ENCODE results near the gene NRXN2. TPM values are rescaled to one million over a fixed set of nuclear protein-coding genes. Genes with fewer than 3 reads are reported as not detected.
A peak's percentile ranks its signal among the peaks of the same experiment; 100 is the strongest.

The NRXN2 gene
- polyA plus RNA-seq, 3 donors: 0.07 TPM; not detected in 2

- Histone ChIP-seq H3K9me3 (replicated peaks in 1 of 2; ENCODE audit: control insufficient read depth in 1 of 2, insufficient read depth in 1 of 2, low read length in 2 of 2) (no peaks in the 10 kb centered on the region), H3K4me3 (replicated peaks in 1 of 3; ENCODE audit: low read depth in 2 of 3, low read length in 3 of 3) (no peak overlapping the region), H3K4me2 (replicated peaks; ENCODE audit: extremely low read depth, low read length, poor library complexity, severe bottlenecking) (no peak overlapping the region), H3K79me2 (ENCODE audit: insufficient read depth, low read length) (no peaks in the 10 kb centered on the region), H4K20me1 (ENCODE audit: insufficient read depth, low read length) (peaks cover 19% of the 10 kb centered on the region), H2AFZ (ENCODE audit: insufficient read depth, low read depth, low read length, poor library complexity, severe bottlenecking) (no peak overlapping the region), H3K27ac (ENCODE audit: low read depth in 1 of 2, low read length in 2 of 2) (no peak overlapping the region), H3K4me1 (ENCODE audit: control insufficient read depth in 1 of 2, insufficient read depth in 2 of 2, low read length in 2 of 2) (peaks cover 15 to 27% of the 10 kb centered on the region in 2 donors), H3K27me3 (ENCODE audit: control insufficient read depth in 2 of 2, insufficient read depth in 2 of 2, low read length in 2 of 2) (peaks cover 5 to 44% of the 10 kb centered on the region in 2 donors), H3K36me3 (replicated peaks in 1 of 2; ENCODE audit: control insufficient read depth in 1 of 2, insufficient read depth in 2 of 2, low read length in 2 of 2) (no peaks in the 10 kb centered on the region), H3K9ac (ENCODE audit: insufficient read depth, low read length, poor library complexity, severe bottlenecking) (no peak overlapping the region)
- DNase-seq: no peak
- Mint-ChIP-seq H3K4me3 (peak overlapping the region in 1 of 2 donors; percentile 46), H3K27me3 (ENCODE audit: low read depth in 3 of 3) (peaks cover 40 to 56% (median 41%) of the 10 kb centered on the region in 3 donors), H3K4me1 (peaks cover 20% of the 10 kb centered on the region), H3K9me3 (peaks cover 0 to 2% (median 0%) of the 10 kb centered on the region in 7 donors), H3K27ac (no peak overlapping the region), H3K36me3 (no peaks in the 10 kb centered on the region)
- intact Hi-C loops (cut with micrococcal nuclease): loop anchor here (5.0 kb wide), 2 partner anchors 68 to 233 kb away; no protein-coding TSS in a partner anchor
- WGBS (ENCODE audit: insufficient coverage): 89% methylated on average over 7 of the region's 12 CpGs
- TF ChIP-seq CTCF (IDR thresholded peaks at IDR 0.05): no peak
Observed at GRCh38 chr11:64720640-64721358, 2.2 kb downstream of the NRXN2 start.

- no peak for DNase-seq
- Mint-ChIP-seq H3K27ac (peak overlapping the region in 1 of 7 donors; percentile 35), H3K9me3 (peaks cover 0 to 2% (median 0%) of the 10 kb centered on the region in 7 donors), H3K4me1 (peaks cover 14% of the 10 kb centered on the region), H3K4me3 (no peak overlapping the region), H3K27me3 (ENCODE audit: low read depth in 3 of 3) (peaks cover 44 to 63% (median 47%) of the 10 kb centered on the region in 3 donors), H3K36me3 (no peaks in the 10 kb centered on the region)
- Histone ChIP-seq H3K4me3 (replicated peaks in 1 of 3; ENCODE audit: low read depth in 2 of 3, low read length in 3 of 3) (no peak overlapping the region), H3K4me2 (replicated peaks; ENCODE audit: extremely low read depth, low read length, poor library complexity, severe bottlenecking) (no peak overlapping the region), H3K27me3 (ENCODE audit: control insufficient read depth in 2 of 2, insufficient read depth in 2 of 2, low read length in 2 of 2) (peaks cover 8 to 50% of the 10 kb centered on the region in 2 donors), H3K36me3 (replicated peaks in 1 of 2; ENCODE audit: control insufficient read depth in 1 of 2, insufficient read depth in 2 of 2, low read length in 2 of 2) (no peaks in the 10 kb centered on the region), H3K4me1 (ENCODE audit: control insufficient read depth in 1 of 2, insufficient read depth in 2 of 2, low read length in 2 of 2) (peaks cover 12 to 21% of the 10 kb centered on the region in 2 donors), H3K9me3 (replicated peaks in 1 of 2; ENCODE audit: control insufficient read depth in 1 of 2, insufficient read depth in 1 of 2, low read length in 2 of 2) (no peaks in the 10 kb centered on the region), H2AFZ (ENCODE audit: insufficient read depth, low read depth, low read length, poor library complexity, severe bottlenecking) (no peak overlapping the region), H3K9ac (ENCODE audit: insufficient read depth, low read length, poor library complexity, severe bottlenecking) (no peak overlapping the region), H3K79me2 (ENCODE audit: insufficient read depth, low read length) (no peaks in the 10 kb centered on the region), H4K20me1 (ENCODE audit: insufficient read depth, low read length) (peaks cover 15% of the 10 kb centered on the region), H3K27ac (ENCODE audit: low read depth in 1 of 2, low read length in 2 of 2) (no peak overlapping the region)
- intact Hi-C loops (cut with micrococcal nuclease): loop anchor here (5.0 kb wide), 2 partner anchors 68 to 233 kb away; no protein-coding TSS in a partner anchor
- 86% methylated on average over 4 of the region's 9 CpGs for WGBS (ENCODE audit: insufficient coverage)
- TF ChIP-seq CTCF (IDR thresholded peaks at IDR 0.05): no peak
Observed at GRCh38 chr11:64720167-64720566, 2.8 kb downstream of the NRXN2 start.
